ENCODE measurements around the gene RETREG3.
"Not testable (repeated sequence)": the region's sequence is repeated elsewhere in the genome, so short reads cannot be mapped to it uniquely, and the experiment has no call there.

Gene RETREG3

DNA sequence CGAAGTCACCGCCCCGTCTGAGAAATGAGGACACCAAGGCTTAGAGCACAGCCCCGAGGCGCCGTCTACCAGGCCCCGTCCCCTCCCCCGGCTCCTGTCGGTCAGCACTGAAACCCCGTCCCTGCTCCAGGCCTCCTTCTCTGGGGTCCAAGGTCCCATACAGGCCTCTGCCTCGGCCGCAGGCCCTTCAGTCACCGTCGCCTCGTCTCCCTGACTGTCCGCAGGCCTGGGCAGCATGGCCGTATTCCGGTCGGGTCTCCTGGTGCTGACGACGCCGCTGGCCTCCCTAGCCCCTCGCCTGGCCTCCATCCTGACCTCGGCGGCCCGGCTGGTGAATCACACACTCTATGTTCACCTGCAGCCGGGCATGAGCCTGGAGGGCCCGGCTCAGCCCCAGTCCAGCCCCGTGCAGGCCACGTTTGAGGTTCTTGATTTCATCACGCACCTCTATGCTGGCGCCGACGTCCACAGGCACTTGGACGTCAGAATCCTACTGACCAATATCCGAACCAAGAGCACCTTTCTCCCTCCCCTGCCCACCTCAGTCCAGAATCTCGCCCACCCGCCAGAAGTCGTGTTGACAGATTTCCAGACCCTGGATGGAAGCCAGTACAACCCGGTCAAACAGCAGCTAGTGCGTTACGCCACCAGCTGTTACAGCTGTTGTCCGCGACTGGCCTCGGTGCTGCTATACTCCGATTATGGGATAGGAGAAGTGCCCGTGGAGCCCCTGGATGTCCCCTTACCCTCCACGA lies 46.6 kb downstream of the RETREG3 start:
- in situ Hi-C loops (cut with MboI; ENCODE audit: low pct_unique_long_range_greater_than_20kb, low sequenced_read_pairs), result no loop called here
- no peak for DNase-seq

DNA sequence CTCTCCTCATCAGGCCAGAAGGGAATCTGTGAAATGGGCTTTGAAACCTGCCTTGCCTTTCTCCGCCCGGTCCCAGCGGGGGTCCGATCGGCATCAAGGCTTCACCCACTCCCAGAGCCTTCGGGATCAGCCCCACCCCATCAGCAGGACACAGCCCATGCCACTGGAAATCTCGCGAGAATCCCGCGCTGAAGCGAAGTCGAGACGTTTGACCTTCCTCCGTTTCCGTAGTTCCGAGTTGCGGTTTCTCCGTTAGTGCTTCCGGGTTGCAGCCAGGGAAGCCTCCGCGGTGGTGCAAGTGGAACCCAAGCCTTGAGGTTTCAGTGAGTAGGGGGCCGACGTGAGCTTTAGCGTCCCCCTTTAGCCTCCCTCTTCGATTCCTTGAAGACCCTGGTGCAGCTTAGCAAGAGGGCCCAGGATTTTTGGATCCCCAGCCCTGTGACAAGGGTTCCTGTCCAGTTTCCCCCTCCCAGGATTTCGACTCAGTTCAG lies 47.2 kb downstream of the RETREG3 start, which contains the start of gene COASY:
COASY (plus strand) TSS at position 252 of the 491 bp plus-strand sequence. CDS start 475 bp downstream, outside the sequence.
- in situ Hi-C loops (cut with MboI; ENCODE audit: low pct_unique_long_range_greater_than_20kb, low sequenced_read_pairs), result no loop called here
- DNase-seq, result peak; percentile 94

- in situ Hi-C loops (cut with MboI; ENCODE audit: low pct_unique_long_range_greater_than_20kb, low sequenced_read_pairs), result no loop called here
- no peak for DNase-seq
These were observed 48.9 kb downstream of the RETREG3 start for GRCh38 chr17:42560246-42560645.

- in situ Hi-C loops (cut with MboI; ENCODE audit: low pct_unique_long_range_greater_than_20kb, low sequenced_read_pairs), result no loop called here
These were observed 50.1 kb downstream of the RETREG3 start for GRCh38 chr17:42559075-42559474.

GRCh38 chr17:42555961-42556617 lies 53.1 kb downstream of the RETREG3 start:
- peak; percentile 48 for DNase-seq
- in situ Hi-C loops (cut with MboI; ENCODE audit: low pct_unique_long_range_greater_than_20kb, low sequenced_read_pairs), result not testable (repeated sequence)

More at GRCh38 chr17:42559075-42559474, 50.1 kb downstream of the RETREG3 start:
- no peak for DNase-seq

GRCh38 chr17:42555122-42555622 lies 54.0 kb downstream of the RETREG3 start:
- in situ Hi-C loops (cut with MboI; ENCODE audit: low pct_unique_long_range_greater_than_20kb, low sequenced_read_pairs), result no loop called here
- no peak for DNase-seq

GRCh38 chr17:42554250-42555121 lies 54.7 kb downstream of the RETREG3 start:
- DNase-seq, result peak; percentile 85
- in situ Hi-C loops (cut with MboI; ENCODE audit: low pct_unique_long_range_greater_than_20kb, low sequenced_read_pairs), result no loop called here

DNA sequence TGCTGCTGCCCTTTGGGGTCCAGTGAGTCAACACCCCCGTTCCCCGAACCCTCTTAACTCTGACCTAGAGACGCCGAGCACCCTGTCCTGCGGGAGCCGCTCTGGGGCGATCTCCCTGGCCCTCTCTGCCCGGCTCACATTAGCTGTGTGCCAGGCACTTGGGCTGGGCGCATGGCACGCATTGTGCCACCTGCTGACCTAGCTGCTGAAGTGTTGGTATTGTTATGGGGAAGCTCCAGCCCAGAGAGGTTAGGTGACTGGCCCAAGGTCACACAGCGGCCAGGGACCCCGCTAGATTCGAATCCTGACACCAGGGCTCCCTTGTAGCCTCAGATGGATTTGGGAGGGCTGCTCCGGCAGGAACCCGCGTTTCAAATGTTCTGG lies 55.3 kb downstream of the RETREG3 start:
- in situ Hi-C loops (cut with MboI; ENCODE audit: low pct_unique_long_range_greater_than_20kb, low sequenced_read_pairs), result no loop called here

GRCh38 chr17:42553161-42553818 lies 55.9 kb downstream of the RETREG3 start:
- in situ Hi-C loops (cut with MboI; ENCODE audit: low pct_unique_long_range_greater_than_20kb, low sequenced_read_pairs), result no loop called here
- no peak for DNase-seq

More for the DNA sequence above, 55.3 kb downstream of the RETREG3 start:
- no peak for DNase-seq

- in situ Hi-C loops (cut with MboI; ENCODE audit: low pct_unique_long_range_greater_than_20kb, low sequenced_read_pairs); DNase-seq: not testable (repeated sequence)
These were observed 56.4 kb downstream of the RETREG3 start, which contains the start of gene HSD17B1 for GRCh38 chr17:42552736-42553135. HSD17B1 (plus strand) TSS chr17:42552923; CDS start chr17:42552934, 11 bp downstream.

- no peak for DNase-seq
- in situ Hi-C loops (cut with MboI; ENCODE audit: low pct_unique_long_range_greater_than_20kb, low sequenced_read_pairs), result no loop called here
These were observed 60.0 kb downstream of the RETREG3 start for GRCh38 chr17:42548993-42549755.

GRCh38 chr17:42548070-42548837 lies 60.9 kb downstream of the RETREG3 start:
- no peak for DNase-seq
- in situ Hi-C loops (cut with MboI; ENCODE audit: low pct_unique_long_range_greater_than_20kb, low sequenced_read_pairs), result no loop called here

DNA sequence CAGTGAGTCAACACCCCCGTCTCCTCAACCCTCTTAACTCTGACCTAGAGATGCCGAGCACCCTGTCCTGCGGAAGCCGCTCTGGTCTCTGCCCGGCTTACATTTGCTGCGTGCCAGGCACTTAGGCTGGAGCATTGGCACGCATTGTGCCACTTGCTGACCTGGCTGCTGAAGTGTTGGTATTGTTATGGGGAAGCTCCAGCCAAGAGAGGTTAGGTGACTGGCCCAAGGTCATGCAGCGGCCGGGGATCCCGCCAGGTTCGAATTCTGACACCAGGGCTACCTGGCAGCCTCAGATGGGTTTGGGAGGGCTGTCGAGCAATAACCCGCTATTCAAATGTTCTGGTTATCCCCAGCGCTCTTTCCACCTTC lies 61.5 kb downstream of the RETREG3 start:
- in situ Hi-C loops (cut with MboI; ENCODE audit: low pct_unique_long_range_greater_than_20kb, low sequenced_read_pairs), result no loop called here
- DNase-seq, result no peak

DNA sequence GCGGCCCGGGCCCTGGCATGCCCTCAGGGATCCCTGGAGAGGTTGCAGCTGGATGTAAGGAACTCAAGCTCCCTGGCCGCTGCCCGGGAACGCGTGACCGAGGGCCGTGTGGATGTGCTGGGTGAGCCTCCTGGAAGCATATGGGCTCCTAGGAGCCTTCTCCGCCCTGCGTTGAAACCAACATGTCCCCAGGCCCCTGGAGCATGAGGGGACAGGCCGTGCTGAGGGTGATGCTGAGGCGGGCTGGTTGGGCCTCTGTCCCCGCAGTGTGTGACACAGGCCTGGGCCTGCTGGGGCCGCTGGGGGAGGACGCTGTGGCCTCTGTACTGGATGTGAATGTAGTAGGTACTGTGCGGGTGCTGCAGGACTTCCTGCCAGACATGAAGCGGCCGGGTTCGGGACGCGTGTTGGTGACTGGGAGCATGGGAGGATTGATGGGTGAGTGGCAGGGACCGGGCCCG lies 62.1 kb downstream of the RETREG3 start:
- in situ Hi-C loops (cut with MboI; ENCODE audit: low pct_unique_long_range_greater_than_20kb, low sequenced_read_pairs), result no loop called here
- DNase-seq, result no peak

- in situ Hi-C loops (cut with MboI; ENCODE audit: low pct_unique_long_range_greater_than_20kb, low sequenced_read_pairs); DNase-seq: not testable (repeated sequence)
These were observed 63.2 kb downstream of the RETREG3 start for GRCh38 chr17:42545755-42546505.

GRCh38 chr17:42544874-42545283 lies 64.3 kb downstream of the RETREG3 start:
- in situ Hi-C loops (cut with MboI; ENCODE audit: low pct_unique_long_range_greater_than_20kb, low sequenced_read_pairs), result no loop called here
- DNase-seq, result no peak

All from KBM-7 (cell line).